Tibial nerve (tissue), 4 donors: ENCODE results near the gene ERBB4.

Experiments used
- EP300 ChIP-seq, 2 donors: sonication (generic); formaldehyde crosslinking; IDR thresholded peaks; one replicate each; pipeline ENCODE4 v1.6.1; 2017; ENCODE audit warnings: antibody characterized with exemption in 2 of 2, mild to moderate bottlenecking in 1 of 2
- TF ChIP-seq, protein P1 (sequence below), 5 experiments: fragments of 200-600 bp in 3 of 5; fragments of 450-650 bp in 2 of 5; sonication (generic) in 3 of 5; IDR thresholded peaks; one replicate each; pipeline ENCODE4 v1.5.1; 2016 to 2019; ENCODE audit warnings: antibody characterized with exemption in 5 of 5, mild to moderate bottlenecking in 3 of 5, moderate library complexity in 2 of 5

DNA sequence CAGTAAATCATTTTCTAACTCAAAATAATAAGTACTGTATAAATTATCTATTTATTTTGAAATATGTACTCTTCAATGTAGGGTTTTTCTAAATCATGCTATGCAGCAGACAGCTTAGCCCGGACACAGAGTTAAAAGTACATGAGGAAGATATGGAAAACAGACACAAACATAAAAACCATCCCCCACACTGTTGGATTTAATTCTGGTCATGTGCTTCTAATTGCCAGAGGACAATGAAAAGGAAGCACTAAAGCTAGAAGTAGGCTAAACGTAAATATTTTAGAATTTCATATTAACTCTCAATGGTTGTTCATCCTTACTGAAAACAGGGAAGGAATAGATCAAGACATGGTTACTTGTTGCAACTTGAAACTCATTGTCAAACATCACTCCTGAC, 420.7 kb downstream of the ERBB4 start:
- TF ChIP-seq EP300 (IDR thresholded peaks at IDR 0.05), result no peak
- TF ChIP-seq, protein P1, sequence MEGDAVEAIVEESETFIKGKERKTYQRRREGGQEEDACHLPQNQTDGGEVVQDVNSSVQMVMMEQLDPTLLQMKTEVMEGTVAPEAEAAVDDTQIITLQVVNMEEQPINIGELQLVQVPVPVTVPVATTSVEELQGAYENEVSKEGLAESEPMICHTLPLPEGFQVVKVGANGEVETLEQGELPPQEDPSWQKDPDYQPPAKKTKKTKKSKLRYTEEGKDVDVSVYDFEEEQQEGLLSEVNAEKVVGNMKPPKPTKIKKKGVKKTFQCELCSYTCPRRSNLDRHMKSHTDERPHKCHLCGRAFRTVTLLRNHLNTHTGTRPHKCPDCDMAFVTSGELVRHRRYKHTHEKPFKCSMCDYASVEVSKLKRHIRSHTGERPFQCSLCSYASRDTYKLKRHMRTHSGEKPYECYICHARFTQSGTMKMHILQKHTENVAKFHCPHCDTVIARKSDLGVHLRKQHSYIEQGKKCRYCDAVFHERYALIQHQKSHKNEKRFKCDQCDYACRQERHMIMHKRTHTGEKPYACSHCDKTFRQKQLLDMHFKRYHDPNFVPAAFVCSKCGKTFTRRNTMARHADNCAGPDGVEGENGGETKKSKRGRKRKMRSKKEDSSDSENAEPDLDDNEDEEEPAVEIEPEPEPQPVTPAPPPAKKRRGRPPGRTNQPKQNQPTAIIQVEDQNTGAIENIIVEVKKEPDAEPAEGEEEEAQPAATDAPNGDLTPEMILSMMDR (IDR thresholded peaks at IDR 0.05), result no peak
